Thyroid gland (tissue), 4 donors: ENCODE results near the gene SHISA9. TPM values are rescaled to one million over a fixed set of nuclear protein-coding genes. Genes with fewer than 3 reads are reported as not detected.

Experiments
- DNase-seq, 2 donors: peaks; one replicate each; pipeline ENCODE4 v3.0.0-alpha.2; 2019
- H3K27ac ChIP-seq, 3 donors: fragments of 200-600 bp; sonication (generic); 1 replicate in 2 of 3; 2 replicates in 1 of 3; pipeline ENCODE4 v1.5.1; 2016 to 2019; ENCODE audit warnings: mild to moderate bottlenecking in 1 of 3, moderate library complexity in 1 of 3
- H3K27me3 ChIP-seq: fragments of 200-600 bp; sonication (generic); one replicate; pipeline ENCODE4 v1.5.1; 2019
- H3K36me3 ChIP-seq, 2 donors: fragments of 200-600 bp; sonication (generic); one replicate each; pipeline ENCODE4 v1.5.1; 2016 to 2019
- H3K4me1 ChIP-seq, 2 donors: fragments of 200-600 bp; sonication (generic); one replicate each; pipeline ENCODE4 v1.5.1; 2017 to 2019
- H3K4me3 ChIP-seq, 3 donors: fragments of 200-600 bp; sonication (generic); replicated peaks in 1 of 3; 1 replicate in 2 of 3; 2 replicates in 1 of 3; pipeline ENCODE4 v1.5.1; 2016; ENCODE audit warnings: mild to moderate bottlenecking in 1 of 3
- H3K9me3 ChIP-seq: fragments of 200-600 bp; sonication (generic); one replicate; pipeline ENCODE4 v1.5.1; 2017
- CTCF ChIP-seq, 6 experiments: fragments of 200-600 bp in 3 of 6; fragments of 450-650 bp in 3 of 6; sonication (generic) in 3 of 6; IDR thresholded peaks; one replicate each; pipeline ENCODE4 v1.5.1; 2016 to 2019; ENCODE audit warnings: antibody characterized with exemption in 6 of 6, mild to moderate bottlenecking in 2 of 6, inconsistent platforms in 1 of 6, moderate library complexity in 1 of 6
- POLR2A ChIP-seq, 2 donors: fragments of 450-650 bp; IDR thresholded peaks; one replicate each; pipeline ENCODE4 v1.6.1; 2017; ENCODE audit warnings: antibody characterized with exemption in 2 of 2, mild to moderate bottlenecking in 2 of 2, moderate library complexity in 1 of 2
- WGBS, 2 donors: methylation state at CpG; one replicate each; pipeline ENCODE4 v1.1.5; 2017; 5-methylcytosine and 5-hydroxymethylcytosine counted together
- intact Hi-C: fragments of 100-400 bp; cut with DNase I; formaldehyde crosslinking; loops from one replicate; pipeline ENCODE4 v1.15.1; 2023
- total RNA-seq, 4 donors: library from RNA; depleted of rRNA; stranded (reverse); fragments of >200 nt; gene quantifications; one replicate each; pipeline ENCODE4 v1.2.3, GENCODE V29; 2016

Gene SHISA9
- total RNA-seq, 4 donors from 2014 or later, result 0.11 to 0.34 (median 0.28) TPM

GRCh38 chr16:12881740-12882139 lies 19.7 kb upstream of the SHISA9 start:
- Histone ChIP-seq H3K27ac (peak overlapping the region in 2 of 3 donors; percentile 36 to 45), H3K4me3 (no peak overlapping the region), H3K9me3 (no peaks in the 10 kb centered on the region), H3K36me3 (no peaks in the 10 kb centered on the region), H3K27me3 (no peaks in the 10 kb centered on the region), H3K4me1 (peaks cover 0 to 5% of the 10 kb centered on the region in 2 donors)
- 78 to 80% methylated on average over 1 of the region's 1 CpG for WGBS, 2 donors
- DNase-seq, result peak in 1 of 2 donors; percentile 45
- intact Hi-C loops, result no loop called here
- TF ChIP-seq CTCF (IDR thresholded peaks at IDR 0.05) (no peak), POLR2A (IDR thresholded peaks at IDR 0.05) (no peak)

- WGBS, 2 donors, result 64 to 65% methylated on average over 5 of the region's 5 CpGs
- TF ChIP-seq POLR2A (IDR thresholded peaks at IDR 0.05) (no peak), CTCF (IDR thresholded peaks at IDR 0.05) (no peak)
- intact Hi-C loops, result no loop called here
These were observed 15.7 kb upstream of the SHISA9 start for GRCh38 chr16:12885742-12886141.

GRCh38 chr16:12891836-12892235 lies 9.6 kb upstream of the SHISA9 start:
- no peak for TF ChIP-seq CTCF (IDR thresholded peaks at IDR 0.05)
- no peak for TF ChIP-seq POLR2A (IDR thresholded peaks at IDR 0.05)
- no peak overlapping the region for H3K4me3 ChIP-seq
- no peak for DNase-seq
- intact Hi-C loops, result no loop called here
- 60 to 69% methylated on average over 5 of the region's 5 CpGs for WGBS, 2 donors
- no peaks in the 10 kb centered on the region for H3K9me3 ChIP-seq
- H3K27me3 ChIP-seq, result no peaks in the 10 kb centered on the region
- no peaks in the 10 kb centered on the region for H3K4me1 ChIP-seq
- no peaks in the 10 kb centered on the region for H3K36me3 ChIP-seq
- H3K27ac ChIP-seq, result no peak overlapping the region

More at GRCh38 chr16:12885742-12886141, 15.7 kb upstream of the SHISA9 start:
- H3K4me1 ChIP-seq, result peaks cover 0 to 2% of the 10 kb centered on the region in 2 donors
- H3K36me3 ChIP-seq, result no peaks in the 10 kb centered on the region
- no peaks in the 10 kb centered on the region for H3K27me3 ChIP-seq
- no peak overlapping the region for H3K27ac ChIP-seq
- no peaks in the 10 kb centered on the region for H3K9me3 ChIP-seq
- DNase-seq, result no peak
- no peak overlapping the region for H3K4me3 ChIP-seq

GRCh38 chr16:12893050-12893750 lies 8.2 kb upstream of the SHISA9 start:
- no peaks in the 10 kb centered on the region for H3K27me3 ChIP-seq
- DNase-seq, result no peak
- no peak overlapping the region for H3K4me3 ChIP-seq
- H3K27ac ChIP-seq, result no peak overlapping the region
- intact Hi-C loops, result no loop called here
- no peaks in the 10 kb centered on the region for H3K4me1 ChIP-seq
- no peaks in the 10 kb centered on the region for H3K36me3 ChIP-seq
- TF ChIP-seq CTCF (IDR thresholded peaks at IDR 0.05) (no peak), POLR2A (IDR thresholded peaks at IDR 0.05) (no peak)
- H3K9me3 ChIP-seq, result no peaks in the 10 kb centered on the region
- WGBS, 2 donors, result 85 to 90% methylated on average over 8 of the region's 8 CpGs

GRCh38 chr16:12896562-12896961 lies 4.8 kb upstream of the SHISA9 start:
- Histone ChIP-seq H3K4me3 (no peak overlapping the region), H3K36me3 (no peaks in the 10 kb centered on the region), H3K27ac (no peak overlapping the region), H3K4me1 (no peaks in the 10 kb centered on the region), H3K9me3 (no peaks in the 10 kb centered on the region), H3K27me3 (peaks cover 6% of the 10 kb centered on the region)
- DNase-seq, result no peak
- 36 to 40% methylated on average over 4 of the region's 4 CpGs for WGBS, 2 donors
- TF ChIP-seq POLR2A (IDR thresholded peaks at IDR 0.05), result no peak
- TF ChIP-seq CTCF (IDR thresholded peaks at IDR 0.05), result peak in 2 of 6 experiments; percentile 9 to 38
- intact Hi-C loops, result no loop called here
